HepG2 (cell line): ENCODE measurements around the gene SLFNL1. TPM values are rescaled to one million over a fixed set of nuclear protein-coding genes. Genes with fewer than 3 reads are reported as not detected.
A peak's percentile ranks its signal among the peaks of the same experiment; 100 is the strongest.

Experiments used
- AGO2 ChIP-seq: fragments of 200-400 bp; formaldehyde crosslinking; optimal IDR thresholded peaks from 2 replicates; pipeline ENCODE3; 2017; ENCODE audit warnings: mild to moderate bottlenecking, low read depth, low read length, moderate library complexity
- ARHGAP35 ChIP-seq: sonication (generic); formaldehyde crosslinking; IDR thresholded peaks from 2 replicates; pipeline ENCODE4 v1.9.0; 2022; ENCODE audit warnings: mild to moderate bottlenecking, inconsistent platforms, moderate library complexity, missing genetic modification reagents, borderline replicate concordance
- CBX1 ChIP-seq: IDR thresholded peaks from one replicate; pipeline ENCODE4 v1.6.1; 2016; ENCODE audit warnings: antibody characterized with exemption, low read depth
- ERF ChIP-seq: IDR thresholded peaks from 2 replicates; pipeline ENCODE4 v1.6.1; 2018; ENCODE audit warnings: missing biosample characterization, missing genetic modification reagents
- JUNB ChIP-seq: sonication (generic); formaldehyde crosslinking; IDR thresholded peaks from 2 replicates; pipeline ENCODE4 v1.8.0; 2022; ENCODE audit warnings: missing genetic modification reagents, mild to moderate bottlenecking, borderline replicate concordance
- KLF15 ChIP-seq: sonication (generic); formaldehyde crosslinking; IDR thresholded peaks from 2 replicates; pipeline ENCODE4 v1.8.1; 2023; ENCODE audit warnings: borderline replicate concordance, mild to moderate bottlenecking, inconsistent platforms, missing genetic modification reagents, mixed read lengths
- NFE2L2 ChIP-seq: fragments of 150-350 bp; IDR thresholded peaks from 2 replicates; pipeline ENCODE4 v1.6.1; 2014; ENCODE audit warnings: low read length
- RXRA ChIP-seq: sonication (generic); formaldehyde crosslinking; IDR thresholded peaks from 2 replicates; pipeline ENCODE4 v1.5.1; 2020; ENCODE audit warnings: missing genetic modification reagents
- SPEN ChIP-seq: sonication (generic); formaldehyde crosslinking; IDR thresholded peaks from 2 replicates; pipeline ENCODE4 v1.5.1; 2020; ENCODE audit warnings: low read depth, mild to moderate bottlenecking, missing genetic modification reagents
- ZC3H4 ChIP-seq: sonication (generic); formaldehyde crosslinking; IDR thresholded peaks from 2 replicates; pipeline ENCODE4 v1.4.0; 2020; ENCODE audit warnings: missing genetic modification reagents, borderline replicate concordance
- ZNF180 ChIP-seq: sonication (generic); formaldehyde crosslinking; IDR thresholded peaks from 2 replicates; pipeline ENCODE4 v1.4.0; 2020; ENCODE audit warnings: low read depth, missing genetic modification reagents, borderline replicate concordance
- ZNF569 ChIP-seq: sonication (generic); formaldehyde crosslinking; IDR thresholded peaks from 2 replicates; pipeline ENCODE4 v1.5.0; 2020; ENCODE audit warnings: mild to moderate bottlenecking, missing genetic modification reagents, moderate library complexity, borderline replicate concordance
- ZNF605 ChIP-seq: sonication (generic); formaldehyde crosslinking; IDR thresholded peaks from 2 replicates; pipeline ENCODE4 v1.8.0; 2022; ENCODE audit warnings: mild to moderate bottlenecking, missing genetic modification reagents
- ZNF614 ChIP-seq: IDR thresholded peaks from 2 replicates; pipeline ENCODE4 v1.6.1; 2018; ENCODE audit warnings: missing biosample characterization, missing genetic modification reagents, inconsistent platforms, borderline replicate concordance
- polyA plus RNA-seq, 8 experiments: library from polyadenylated mRNA; depleted of rRNA in 3 of 8; stranded (reverse) in 7 of 8; unstranded in 1 of 8; fragments of >200 nt; fragmentation: Illumina TruSeq in 4 of 8; extraction: Trizol in 4 of 8; gene quantifications; 2 replicates each; pipeline versions ENCODE4 v1.2.1 to v1.2.3, GENCODE V29; 2011 to 2016; ENCODE audit warnings: low read depth in 4 of 8, missing spikeins in 1 of 8, mixed read lengths in 1 of 8; ENCODE audit not compliant: insufficient read depth in 1 of 8
- total RNA-seq, 5 experiments: library from RNA; depleted of rRNA; stranded (reverse); fragments of >200 nt; fragmentation: Illumina TruSeq; extraction: Trizol; gene quantifications; 2 replicates each; pipeline ENCODE4 v1.2.3, GENCODE V29; 2016; ENCODE audit warnings: low read depth in 1 of 5
- TF ChIP-seq, protein P1 (sequence below): sonication (generic); formaldehyde crosslinking; IDR thresholded peaks from 2 replicates; pipeline ENCODE4 v1.5.1; 2020; ENCODE audit warnings: missing genetic modification reagents, mild to moderate bottlenecking, borderline replicate concordance
- TF ChIP-seq, protein P2 (sequence below), 2 experiments: fragments of 450-650 bp in 1 of 2; sonication (generic) in 1 of 2; formaldehyde crosslinking; IDR thresholded peaks; 2 replicates each; pipeline versions ENCODE4 v1.5.0 to v1.8.0; 2020 to 2022; ENCODE audit warnings: mild to moderate bottlenecking in 1 of 2, missing genetic modification reagents in 1 of 2

Gene SLFNL1
- total and polyA plus RNA-seq, 2 of the 13 experiments (the other 11 are each of a cell fraction or from before 2014, with no cell fraction given): 0.07 to 0.20 TPM

DNA sequence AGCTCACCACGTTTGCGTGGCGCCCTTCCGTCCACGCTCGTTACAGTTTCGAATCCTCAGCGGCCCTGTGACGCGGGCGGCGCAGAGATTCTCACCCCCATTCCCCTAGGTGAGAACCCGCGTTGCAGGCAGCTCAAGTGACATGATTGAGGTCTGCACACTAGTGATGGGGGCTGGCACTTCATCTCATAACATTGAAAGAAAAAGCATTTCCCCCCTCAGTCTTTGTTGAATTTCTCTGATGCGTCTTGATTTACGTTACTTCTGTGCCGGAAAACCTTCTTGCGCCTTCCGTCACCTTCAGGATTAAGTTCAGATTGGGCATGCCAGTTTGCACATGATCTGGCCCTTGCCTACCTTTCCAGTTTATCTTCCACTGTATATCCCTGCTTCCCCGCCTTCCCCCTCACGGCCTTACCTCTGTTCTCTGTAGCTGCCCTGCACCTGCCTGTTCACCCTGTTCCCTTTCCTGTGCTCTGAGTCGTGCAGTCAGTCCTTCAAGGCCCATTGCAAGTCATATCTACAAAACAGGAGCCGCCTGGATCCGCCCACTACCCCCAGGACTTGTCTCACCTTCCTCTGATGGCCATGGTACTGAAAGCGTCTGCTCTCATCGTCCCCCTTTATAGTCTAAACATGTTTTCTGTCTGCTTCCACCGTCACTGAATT is 40.9 kb downstream of the SLFNL1 start (continued):
- TF ChIP-seq, protein P1, sequence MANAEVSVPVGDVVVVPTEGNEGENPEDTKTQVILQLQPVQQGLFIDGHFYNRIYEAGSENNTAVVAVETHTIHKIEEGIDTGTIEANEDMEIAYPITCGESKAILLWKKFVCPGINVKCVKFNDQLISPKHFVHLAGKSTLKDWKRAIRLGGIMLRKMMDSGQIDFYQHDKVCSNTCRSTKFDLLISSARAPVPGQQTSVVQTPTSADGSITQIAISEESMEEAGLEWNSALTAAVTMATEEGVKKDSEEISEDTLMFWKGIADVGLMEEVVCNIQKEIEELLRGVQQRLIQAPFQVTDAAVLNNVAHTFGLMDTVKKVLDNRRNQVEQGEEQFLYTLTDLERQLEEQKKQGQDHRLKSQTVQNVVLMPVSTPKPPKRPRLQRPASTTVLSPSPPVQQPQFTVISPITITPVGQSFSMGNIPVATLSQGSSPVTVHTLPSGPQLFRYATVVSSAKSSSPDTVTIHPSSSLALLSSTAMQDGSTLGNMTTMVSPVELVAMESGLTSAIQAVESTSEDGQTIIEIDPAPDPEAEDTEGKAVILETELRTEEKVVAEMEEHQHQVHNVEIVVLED (CRISPR knock-in tag): 0 out of 2 replicates have a peak, but pooled peaks have one; percentile 19
- TF ChIP-seq ZC3H4 (CRISPR knock-in tag): peak; percentile 25; the same call in 1 of the 2 replicates
- TF ChIP-seq KLF15 (CRISPR knock-in tag): no peak
- no peak for TF ChIP-seq SPEN (CRISPR knock-in tag)
- peak; percentile 43; the same call in 1 of the 2 replicates for TF ChIP-seq RXRA
- 0 out of 2 replicates have a peak, but pooled peaks have one; percentile 54 for TF ChIP-seq JUNB (CRISPR knock-in tag)
- TF ChIP-seq NFE2L2: no peak
- TF ChIP-seq, protein P2, sequence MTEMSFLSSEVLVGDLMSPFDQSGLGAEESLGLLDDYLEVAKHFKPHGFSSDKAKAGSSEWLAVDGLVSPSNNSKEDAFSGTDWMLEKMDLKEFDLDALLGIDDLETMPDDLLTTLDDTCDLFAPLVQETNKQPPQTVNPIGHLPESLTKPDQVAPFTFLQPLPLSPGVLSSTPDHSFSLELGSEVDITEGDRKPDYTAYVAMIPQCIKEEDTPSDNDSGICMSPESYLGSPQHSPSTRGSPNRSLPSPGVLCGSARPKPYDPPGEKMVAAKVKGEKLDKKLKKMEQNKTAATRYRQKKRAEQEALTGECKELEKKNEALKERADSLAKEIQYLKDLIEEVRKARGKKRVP (CRISPR knock-in tag; IDR thresholded peaks at IDR 0.05): 0 out of 4 replicates have a peak, but pooled peaks of 1 of the 2 experiments have one; percentile 16
- peak; percentile 31; the same call in 1 of the 2 replicates for TF ChIP-seq ERF (CRISPR knock-in tag)
- peak; percentile 44; the same call in 1 of the 2 replicates for TF ChIP-seq ARHGAP35 (CRISPR knock-in tag)
- TF ChIP-seq ZNF605 (CRISPR knock-in tag): peak; percentile 54; the same call in 1 of the 2 replicates
- peak; percentile 22 for TF ChIP-seq AGO2
- TF ChIP-seq ZNF569 (CRISPR knock-in tag): no peak
- TF ChIP-seq ZNF180 (CRISPR knock-in tag): no peak
- no peak for TF ChIP-seq ZNF614 (CRISPR knock-in tag)
- peak; percentile 32 for TF ChIP-seq CBX1
